ENCODE results near the gene ACAT2. TPM values are rescaled to one million over a fixed set of nuclear protein-coding genes. Genes with fewer than 3 reads are reported as not detected.
"Not testable (repeated sequence)": the region's sequence is repeated elsewhere in the genome, so short reads cannot be mapped to it uniquely, and the experiment has no call there.

ACAT2 gene
- total RNA-seq, 1 donor from 2014 or later = 5.2 TPM

- Histone ChIP-seq H3K4me3 (ENCODE audit: low read length in 3 of 3) (no peak overlapping the region), H3K9ac (ENCODE audit: low read depth in 1 of 3, low read length in 3 of 3) (no peak overlapping the region), H3K9me3 (ENCODE audit: control insufficient read depth in 3 of 3, low read length in 3 of 3) (no peaks in the 10 kb centered on the region), H3K27ac (ENCODE audit: low read depth, low read length) (no peak overlapping the region), H3K36me3 (ENCODE audit: control insufficient read depth in 3 of 3, insufficient read depth in 3 of 3, low read length in 3 of 3) (no peaks in the 10 kb centered on the region), H3K27me3 (ENCODE audit: control insufficient read depth in 3 of 3, insufficient read depth in 3 of 3, low read length in 3 of 3) (no peaks in the 10 kb centered on the region), H3K4me1 (ENCODE audit: control insufficient read depth in 3 of 3, insufficient read depth in 3 of 3, low read length in 3 of 3) (peaks cover 14 to 23% (median 14%) of the 10 kb centered on the region in 3 donors)
These were observed 41.1 kb upstream of the ACAT2 start for GRCh38 chr6:159720708-159721107.

DNA sequence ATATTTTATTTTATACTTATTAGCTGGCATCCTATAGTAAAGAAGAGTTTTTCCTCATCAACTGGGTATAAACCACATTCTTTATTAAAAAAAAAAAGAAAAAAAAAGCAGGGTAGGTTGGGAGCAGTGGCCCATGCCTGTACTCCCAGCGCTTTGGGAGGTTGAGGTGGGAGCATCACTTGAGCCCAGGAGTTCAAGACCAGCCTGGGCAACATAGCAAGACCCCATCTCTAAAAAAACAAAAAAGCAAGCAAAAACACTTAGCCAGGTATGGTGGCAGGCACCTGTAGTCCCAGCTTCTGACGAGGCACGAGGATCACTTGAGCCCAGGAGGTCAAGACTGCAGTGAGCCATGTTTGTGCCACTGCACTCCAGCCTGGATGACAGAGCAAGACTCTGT lies 39.9 kb upstream of the ACAT2 start:
- not testable (repeated sequence) for H3K27ac ChIP-seq (ENCODE audit: low read depth, low read length); H3K9ac ChIP-seq (ENCODE audit: low read depth in 1 of 3, low read length in 3 of 3); H3K36me3 ChIP-seq (ENCODE audit: control insufficient read depth in 3 of 3, insufficient read depth in 3 of 3, low read length in 3 of 3); H3K9me3 ChIP-seq (ENCODE audit: control insufficient read depth in 3 of 3, low read length in 3 of 3); H3K27me3 ChIP-seq (ENCODE audit: control insufficient read depth in 3 of 3, insufficient read depth in 3 of 3, low read length in 3 of 3); H3K4me3 ChIP-seq (ENCODE audit: low read length in 3 of 3)
- H3K4me1 ChIP-seq (ENCODE audit: control insufficient read depth in 3 of 3, insufficient read depth in 3 of 3, low read length in 3 of 3) = peaks cover 10 to 24% (median 11%) of the 10 kb centered on the region in 3 donors

DNA sequence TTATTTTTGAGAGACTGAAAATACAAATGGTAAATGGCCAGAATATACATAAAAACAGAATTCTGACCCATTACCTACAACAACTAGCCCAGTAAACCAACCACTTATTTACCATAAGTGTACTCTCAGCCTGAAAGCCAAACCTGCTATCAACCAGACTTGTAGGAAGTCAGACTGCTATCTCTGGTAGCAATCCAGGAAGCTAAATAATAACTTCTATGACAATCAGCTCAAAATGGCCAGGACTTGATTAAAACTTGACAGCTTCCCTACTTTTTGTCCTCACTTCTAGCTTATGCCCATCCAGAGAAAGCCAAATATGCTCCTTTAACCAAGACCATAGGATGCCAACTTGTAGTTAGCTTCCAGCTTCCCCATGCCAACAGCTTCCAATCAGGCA lies 39.2 kb upstream of the ACAT2 start:
- no peaks in the 10 kb centered on the region for H3K9me3 ChIP-seq (ENCODE audit: control insufficient read depth in 3 of 3, low read length in 3 of 3)
- no peaks in the 10 kb centered on the region for H3K36me3 ChIP-seq (ENCODE audit: control insufficient read depth in 3 of 3, insufficient read depth in 3 of 3, low read length in 3 of 3)
- no peak overlapping the region for H3K27ac ChIP-seq (ENCODE audit: low read depth, low read length)
- no peak overlapping the region for H3K4me3 ChIP-seq (ENCODE audit: low read length in 3 of 3)
- no peaks in the 10 kb centered on the region for H3K27me3 ChIP-seq (ENCODE audit: control insufficient read depth in 3 of 3, insufficient read depth in 3 of 3, low read length in 3 of 3)
- H3K4me1 ChIP-seq (ENCODE audit: control insufficient read depth in 3 of 3, insufficient read depth in 3 of 3, low read length in 3 of 3) = peaks cover 8 to 18% (median 10%) of the 10 kb centered on the region in 3 donors
- H3K9ac ChIP-seq (ENCODE audit: low read depth in 1 of 3, low read length in 3 of 3) = no peak overlapping the region

DNA sequence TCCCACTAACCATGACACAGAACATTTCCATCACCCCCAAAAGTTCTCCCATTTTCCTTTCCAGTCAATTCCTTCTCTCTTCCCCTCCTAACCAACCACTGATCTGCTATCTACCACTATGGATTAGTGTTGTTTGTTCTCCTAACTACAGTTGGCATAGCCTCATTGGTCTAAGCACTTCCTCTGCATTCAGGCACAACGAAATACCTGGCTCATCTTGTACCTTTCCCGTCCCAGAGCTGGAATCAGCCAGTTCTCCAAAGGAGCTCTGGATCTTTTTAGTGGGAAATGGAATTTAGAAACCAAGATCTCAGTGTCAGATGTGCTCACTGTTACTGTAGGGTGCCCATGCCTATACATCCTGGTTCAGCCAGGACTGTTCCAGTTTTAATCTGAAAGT lies 38.6 kb upstream of the ACAT2 start:
- Histone ChIP-seq H3K27ac (ENCODE audit: low read depth, low read length) (no peak overlapping the region), H3K9me3 (ENCODE audit: control insufficient read depth in 3 of 3, low read length in 3 of 3) (no peaks in the 10 kb centered on the region), H3K27me3 (ENCODE audit: control insufficient read depth in 3 of 3, insufficient read depth in 3 of 3, low read length in 3 of 3) (no peaks in the 10 kb centered on the region), H3K4me3 (ENCODE audit: low read length in 3 of 3) (no peak overlapping the region), H3K9ac (ENCODE audit: low read depth in 1 of 3, low read length in 3 of 3) (no peak overlapping the region), H3K36me3 (ENCODE audit: control insufficient read depth in 3 of 3, insufficient read depth in 3 of 3, low read length in 3 of 3) (no peaks in the 10 kb centered on the region), H3K4me1 (ENCODE audit: control insufficient read depth in 3 of 3, insufficient read depth in 3 of 3, low read length in 3 of 3) (peaks cover 8 to 17% (median 10%) of the 10 kb centered on the region in 3 donors)

GRCh38 chr6:159724778-159725177 lies 37.1 kb upstream of the ACAT2 start:
- no peak overlapping the region for H3K27ac ChIP-seq (ENCODE audit: low read depth, low read length)
- no peak overlapping the region for H3K4me3 ChIP-seq (ENCODE audit: low read length in 3 of 3)
- H3K9ac ChIP-seq (ENCODE audit: low read depth in 1 of 3, low read length in 3 of 3) = no peak overlapping the region
- peaks cover 15 to 28% (median 23%) of the 10 kb centered on the region in 3 donors for H3K4me1 ChIP-seq (ENCODE audit: control insufficient read depth in 3 of 3, insufficient read depth in 3 of 3, low read length in 3 of 3)
- no peaks in the 10 kb centered on the region for H3K36me3 ChIP-seq (ENCODE audit: control insufficient read depth in 3 of 3, insufficient read depth in 3 of 3, low read length in 3 of 3)
- H3K9me3 ChIP-seq (ENCODE audit: control insufficient read depth in 3 of 3, low read length in 3 of 3) = no peaks in the 10 kb centered on the region
- no peaks in the 10 kb centered on the region for H3K27me3 ChIP-seq (ENCODE audit: control insufficient read depth in 3 of 3, insufficient read depth in 3 of 3, low read length in 3 of 3)

- not testable (repeated sequence) for H3K4me3 ChIP-seq (ENCODE audit: low read length in 3 of 3); H3K27me3 ChIP-seq (ENCODE audit: control insufficient read depth in 3 of 3, insufficient read depth in 3 of 3, low read length in 3 of 3); H3K27ac ChIP-seq (ENCODE audit: low read depth, low read length); H3K36me3 ChIP-seq (ENCODE audit: control insufficient read depth in 3 of 3, insufficient read depth in 3 of 3, low read length in 3 of 3); H3K9ac ChIP-seq (ENCODE audit: low read depth in 1 of 3, low read length in 3 of 3); H3K9me3 ChIP-seq (ENCODE audit: control insufficient read depth in 3 of 3, low read length in 3 of 3)
- peaks cover 18 to 31% (median 26%) of the 10 kb centered on the region in 3 donors for H3K4me1 ChIP-seq (ENCODE audit: control insufficient read depth in 3 of 3, insufficient read depth in 3 of 3, low read length in 3 of 3)
These were observed 36.6 kb upstream of the ACAT2 start for GRCh38 chr6:159725208-159725607.

- no peaks in the 10 kb centered on the region for H3K9me3 ChIP-seq (ENCODE audit: control insufficient read depth in 3 of 3, low read length in 3 of 3)
- H3K36me3 ChIP-seq (ENCODE audit: control insufficient read depth in 3 of 3, insufficient read depth in 3 of 3, low read length in 3 of 3) = no peaks in the 10 kb centered on the region
- no peaks in the 10 kb centered on the region for H3K27me3 ChIP-seq (ENCODE audit: control insufficient read depth in 3 of 3, insufficient read depth in 3 of 3, low read length in 3 of 3)
- peaks cover 25 to 31% (median 28%) of the 10 kb centered on the region in 3 donors for H3K4me1 ChIP-seq (ENCODE audit: control insufficient read depth in 3 of 3, insufficient read depth in 3 of 3, low read length in 3 of 3)
- peak overlapping the region; percentile 98 for H3K27ac ChIP-seq (ENCODE audit: low read depth, low read length)
- peak overlapping the region; percentile 96 to 98 (median 98) for H3K9ac ChIP-seq (ENCODE audit: low read depth in 1 of 3, low read length in 3 of 3)
- H3K4me3 ChIP-seq (ENCODE audit: low read length in 3 of 3) = peak overlapping the region; percentile 89 to 93 (median 93)
These were observed 35.5 kb upstream of the ACAT2 start for GRCh38 chr6:159726255-159726917.

DNA sequence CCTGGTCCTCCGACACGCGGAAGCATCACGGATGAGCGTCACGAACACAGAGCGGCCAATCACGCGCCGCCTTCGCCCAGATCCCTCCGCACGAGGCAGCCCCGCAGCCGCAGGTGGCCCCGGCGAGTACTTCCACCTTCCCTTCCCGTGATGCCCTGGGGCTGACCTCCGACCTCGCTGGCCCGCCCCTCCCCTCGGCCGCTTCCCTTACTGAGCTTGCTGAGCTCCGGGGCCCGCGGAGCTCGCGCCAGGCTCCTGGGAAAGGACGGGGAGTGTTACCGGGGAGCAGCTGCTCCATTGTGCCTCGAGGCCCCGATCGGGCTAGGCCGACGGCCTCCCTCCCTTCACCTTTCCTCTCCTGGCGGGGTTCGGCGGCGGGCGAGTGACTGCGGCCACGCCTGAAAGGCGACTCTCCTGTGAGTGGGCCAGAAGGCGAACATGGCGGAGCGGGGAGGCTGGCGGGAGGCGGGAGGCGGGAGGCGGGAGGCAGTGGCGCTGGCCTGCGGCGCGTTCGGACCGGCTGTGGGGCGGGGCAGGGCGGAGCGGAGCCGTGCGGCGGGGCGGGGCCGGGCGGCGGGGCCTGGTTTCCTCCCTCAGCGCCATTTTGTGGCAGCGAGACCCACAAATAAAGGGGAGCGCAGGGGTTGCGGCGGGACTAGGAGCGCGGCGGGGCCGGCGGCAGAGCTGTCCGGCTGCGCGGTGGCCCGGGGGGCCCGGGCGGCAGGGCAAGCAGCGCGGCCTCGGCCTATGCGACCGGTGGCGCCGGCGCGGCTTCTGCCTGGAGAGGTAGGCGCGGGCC lies 34.7 kb upstream of the ACAT2 start, which contains the start of gene WTAP:
TSS of gene WTAP (plus strand) at position 589 of the 799 bp plus-strand sequence. CDS start 8,760 bp downstream, outside the sequence.
- Histone ChIP-seq H3K27ac (ENCODE audit: low read depth, low read length) (peak within 1 kb of the TSS; percentile 98), H3K4me3 (ENCODE audit: low read length in 3 of 3) (peak within 1 kb of the TSS; percentile 89 to 95 (median 93)), H3K4me1 (ENCODE audit: control insufficient read depth in 3 of 3, insufficient read depth in 3 of 3, low read length in 3 of 3) (peaks cover 29 to 35% (median 30%) of the 10 kb centered on the region in 3 donors), H3K9me3 (ENCODE audit: control insufficient read depth in 3 of 3, low read length in 3 of 3) (no peaks in the 10 kb centered on the region), H3K27me3 (ENCODE audit: control insufficient read depth in 3 of 3, insufficient read depth in 3 of 3, low read length in 3 of 3) (no peaks in the 10 kb centered on the region), H3K36me3 (ENCODE audit: control insufficient read depth in 3 of 3, insufficient read depth in 3 of 3, low read length in 3 of 3) (no peaks in the 10 kb centered on the region), H3K9ac (ENCODE audit: low read depth in 1 of 3, low read length in 3 of 3) (peak within 1 kb of the TSS; percentile 96 to 98 (median 98))

GRCh38 chr6:159727717-159728445 lies 34.0 kb upstream of the ACAT2 start:
- peak overlapping the region; percentile 94 to 98 (median 95) for H3K9ac ChIP-seq (ENCODE audit: low read depth in 1 of 3, low read length in 3 of 3)
- H3K9me3 ChIP-seq (ENCODE audit: control insufficient read depth in 3 of 3, low read length in 3 of 3) = no peaks in the 10 kb centered on the region
- H3K27me3 ChIP-seq (ENCODE audit: control insufficient read depth in 3 of 3, insufficient read depth in 3 of 3, low read length in 3 of 3) = no peaks in the 10 kb centered on the region
- H3K27ac ChIP-seq (ENCODE audit: low read depth, low read length) = peak overlapping the region; percentile 98
- H3K36me3 ChIP-seq (ENCODE audit: control insufficient read depth in 3 of 3, insufficient read depth in 3 of 3, low read length in 3 of 3) = no peaks in the 10 kb centered on the region
- H3K4me1 ChIP-seq (ENCODE audit: control insufficient read depth in 3 of 3, insufficient read depth in 3 of 3, low read length in 3 of 3) = peaks cover 29 to 35% (median 32%) of the 10 kb centered on the region in 3 donors
- peak overlapping the region; percentile 83 to 95 (median 86) for H3K4me3 ChIP-seq (ENCODE audit: low read length in 3 of 3)
